ENCODE measurements around the gene MAGI2. TPM values are rescaled to one million over a fixed set of nuclear protein-coding genes. Genes with fewer than 3 reads are reported as not detected.
"Not testable (repeated sequence)": the region's sequence is repeated elsewhere in the genome, so short reads cannot be mapped to it uniquely, and the experiment has no call there.

Gene MAGI2
- total and polyA plus RNA-seq, 4 donors, result 43.4 to 61.3 (median 50.1) TPM

GRCh38 chr7:79078273-79078672, 375.2 kb downstream of the MAGI2 start:
- Histone ChIP-seq H3K27me3 (ENCODE audit: control insufficient read depth, insufficient read depth, low read length) (no peaks in the 10 kb centered on the region), H3K4me1 (ENCODE audit: control insufficient read depth, insufficient read depth, low read length) (no peaks in the 10 kb centered on the region), H3K4me3 (ENCODE audit: low read depth, low read length) (no peak overlapping the region), H3K9me3 (ENCODE audit: control insufficient read depth, insufficient read depth, low read length) (no peaks in the 10 kb centered on the region), H3K36me3 (ENCODE audit: control insufficient read depth, insufficient read depth, low read length) (no peaks in the 10 kb centered on the region), H3K27ac (ENCODE audit: low read depth, low read length) (no peak overlapping the region)
- WGBS (ENCODE audit: insufficient coverage), result no CpG with 5 or more reads among the region's 1 CpG
- DNase-seq (ENCODE audit: low read depth in 4 of 6, low spot score in 6 of 6), result peak in 1 of 6 donors; percentile 2

GRCh38 chr7:79071187-79071586, 382.3 kb downstream of the MAGI2 start:
- not testable (repeated sequence) for H3K4me3 ChIP-seq (ENCODE audit: low read depth, low read length); H3K4me1 ChIP-seq (ENCODE audit: control insufficient read depth, insufficient read depth, low read length); H3K27ac ChIP-seq (ENCODE audit: low read depth, low read length); DNase-seq (ENCODE audit: low read depth in 4 of 6, low spot score in 6 of 6); H3K36me3 ChIP-seq (ENCODE audit: control insufficient read depth, insufficient read depth, low read length); H3K27me3 ChIP-seq (ENCODE audit: control insufficient read depth, insufficient read depth, low read length); H3K9me3 ChIP-seq (ENCODE audit: control insufficient read depth, insufficient read depth, low read length)
- 92% methylated on average over 4 of the region's 5 CpGs for WGBS (ENCODE audit: insufficient coverage)

- Histone ChIP-seq H3K9me3 (ENCODE audit: control insufficient read depth, insufficient read depth, low read length) (no peaks in the 10 kb centered on the region), H3K27ac (ENCODE audit: low read depth, low read length) (no peak overlapping the region), H3K27me3 (ENCODE audit: control insufficient read depth, insufficient read depth, low read length) (no peaks in the 10 kb centered on the region), H3K36me3 (ENCODE audit: control insufficient read depth, insufficient read depth, low read length) (no peaks in the 10 kb centered on the region), H3K4me1 (ENCODE audit: control insufficient read depth, insufficient read depth, low read length) (no peaks in the 10 kb centered on the region), H3K4me3 (ENCODE audit: low read depth, low read length) (no peak overlapping the region)
- peak in 1 of 6 donors; percentile 30 for DNase-seq (ENCODE audit: low read depth in 4 of 6, low spot score in 6 of 6)
- WGBS (ENCODE audit: insufficient coverage), result 80% methylated on average over 1 of the region's 3 CpGs
Observed at GRCh38 chr7:79064187-79064823, 389.2 kb downstream of the MAGI2 start.

- WGBS (ENCODE audit: insufficient coverage), result no CpG with 5 or more reads among the region's 2 CpGs
- Histone ChIP-seq H3K4me1 (ENCODE audit: control insufficient read depth, insufficient read depth, low read length) (no peaks in the 10 kb centered on the region), H3K9me3 (ENCODE audit: control insufficient read depth, insufficient read depth, low read length) (no peaks in the 10 kb centered on the region), H3K27ac (ENCODE audit: low read depth, low read length) (no peak overlapping the region), H3K4me3 (ENCODE audit: low read depth, low read length) (no peak overlapping the region), H3K36me3 (ENCODE audit: control insufficient read depth, insufficient read depth, low read length) (no peaks in the 10 kb centered on the region), H3K27me3 (ENCODE audit: control insufficient read depth, insufficient read depth, low read length) (no peaks in the 10 kb centered on the region)
- DNase-seq (ENCODE audit: low read depth in 4 of 6, low spot score in 6 of 6), result peak in 1 of 6 donors; percentile 47
Observed at GRCh38 chr7:79063019-79063698, 390.3 kb downstream of the MAGI2 start.

- 85% methylated on average over 2 of the region's 3 CpGs for WGBS (ENCODE audit: insufficient coverage)
- Histone ChIP-seq H3K27me3 (ENCODE audit: control insufficient read depth, insufficient read depth, low read length) (no peaks in the 10 kb centered on the region), H3K4me1 (ENCODE audit: control insufficient read depth, insufficient read depth, low read length) (no peaks in the 10 kb centered on the region), H3K36me3 (ENCODE audit: control insufficient read depth, insufficient read depth, low read length) (no peaks in the 10 kb centered on the region), H3K9me3 (ENCODE audit: control insufficient read depth, insufficient read depth, low read length) (no peaks in the 10 kb centered on the region), H3K27ac (ENCODE audit: low read depth, low read length) (no peak overlapping the region), H3K4me3 (ENCODE audit: low read depth, low read length) (no peak overlapping the region)
- no peak for DNase-seq (ENCODE audit: low read depth in 4 of 6, low spot score in 6 of 6)
Observed at GRCh38 chr7:79060498-79060897, 393.0 kb downstream of the MAGI2 start.

GRCh38 chr7:79055722-79056415, 397.6 kb downstream of the MAGI2 start:
- no peak for DNase-seq (ENCODE audit: low read depth in 4 of 6, low spot score in 6 of 6)
- 64% methylated on average over 4 of the region's 6 CpGs for WGBS (ENCODE audit: insufficient coverage)
- Histone ChIP-seq H3K36me3 (ENCODE audit: control insufficient read depth, insufficient read depth, low read length) (no peaks in the 10 kb centered on the region), H3K4me3 (ENCODE audit: low read depth, low read length) (no peak overlapping the region), H3K27me3 (ENCODE audit: control insufficient read depth, insufficient read depth, low read length) (no peaks in the 10 kb centered on the region), H3K27ac (ENCODE audit: low read depth, low read length) (no peak overlapping the region), H3K9me3 (ENCODE audit: control insufficient read depth, insufficient read depth, low read length) (no peaks in the 10 kb centered on the region), H3K4me1 (ENCODE audit: control insufficient read depth, insufficient read depth, low read length) (no peaks in the 10 kb centered on the region)

- WGBS (ENCODE audit: insufficient coverage), result 78% methylated on average over 2 of the region's 2 CpGs
- H3K36me3 ChIP-seq (ENCODE audit: control insufficient read depth, insufficient read depth, low read length), result no peaks in the 10 kb centered on the region
- DNase-seq (ENCODE audit: low read depth in 4 of 6, low spot score in 6 of 6), result no peak
Observed at GRCh38 chr7:79051915-79052314, 401.6 kb downstream of the MAGI2 start.

GRCh38 chr7:79050603-79051002, 402.9 kb downstream of the MAGI2 start:
- Histone ChIP-seq H3K36me3 (ENCODE audit: control insufficient read depth, insufficient read depth, low read length) (no peaks in the 10 kb centered on the region), H3K4me1 (ENCODE audit: control insufficient read depth, insufficient read depth, low read length) (peaks cover 2% of the 10 kb centered on the region), H3K27me3 (ENCODE audit: control insufficient read depth, insufficient read depth, low read length) (no peaks in the 10 kb centered on the region), H3K27ac (ENCODE audit: low read depth, low read length) (no peak overlapping the region), H3K9me3 (ENCODE audit: control insufficient read depth, insufficient read depth, low read length) (no peaks in the 10 kb centered on the region), H3K4me3 (ENCODE audit: low read depth, low read length) (no peak overlapping the region)
- DNase-seq (ENCODE audit: low read depth in 4 of 6, low spot score in 6 of 6), result peak in 3 of 6 donors; percentile 3 to 63 (median 62)
- 55% methylated on average over 2 of the region's 5 CpGs for WGBS (ENCODE audit: insufficient coverage)

More at GRCh38 chr7:79051915-79052314, 401.6 kb downstream of the MAGI2 start:
- no peaks in the 10 kb centered on the region for H3K9me3 ChIP-seq (ENCODE audit: control insufficient read depth, insufficient read depth, low read length)
- H3K27ac ChIP-seq (ENCODE audit: low read depth, low read length), result no peak overlapping the region
- H3K4me3 ChIP-seq (ENCODE audit: low read depth, low read length), result no peak overlapping the region
- H3K27me3 ChIP-seq (ENCODE audit: control insufficient read depth, insufficient read depth, low read length), result no peaks in the 10 kb centered on the region
- H3K4me1 ChIP-seq (ENCODE audit: control insufficient read depth, insufficient read depth, low read length), result peaks cover 2% of the 10 kb centered on the region

GRCh38 chr7:79046061-79046460, 407.4 kb downstream of the MAGI2 start:
- no CpG with 5 or more reads among the region's 2 CpGs for WGBS (ENCODE audit: insufficient coverage)
- no peaks in the 10 kb centered on the region for H3K36me3 ChIP-seq (ENCODE audit: control insufficient read depth, insufficient read depth, low read length)
- no peak for DNase-seq (ENCODE audit: low read depth in 4 of 6, low spot score in 6 of 6)
- no peak overlapping the region for H3K4me3 ChIP-seq (ENCODE audit: low read depth, low read length)
- no peak overlapping the region for H3K27ac ChIP-seq (ENCODE audit: low read depth, low read length)
- no peaks in the 10 kb centered on the region for H3K27me3 ChIP-seq (ENCODE audit: control insufficient read depth, insufficient read depth, low read length)
- peaks cover 2% of the 10 kb centered on the region for H3K4me1 ChIP-seq (ENCODE audit: control insufficient read depth, insufficient read depth, low read length)
- H3K9me3 ChIP-seq (ENCODE audit: control insufficient read depth, insufficient read depth, low read length), result no peaks in the 10 kb centered on the region

All from spinal cord (tissue), 10 donors.